Endothelial cell of umbilical vein (primary cell): ENCODE results near the gene PPIP5K1. TPM values are rescaled to one million over a fixed set of nuclear protein-coding genes. Genes with fewer than 3 reads are reported as not detected.

Experiments used
- BruUV-seq: library from RNA; stranded (reverse); fragments of 400-500 nt; replicated peaks from 2 replicates; lab custom pipeline; 2021; lab: Mats Ljungman, UMichigan
- CTCF ChIA-PET: fragments of 300-600, 350-600 bp; sonication (Branson Sonifier 250); formaldehyde crosslinking; loops from one replicate; lab custom pipeline; 2021; ENCODE audit warnings: antibody characterized with exemption, inconsistent platforms; lab: Charles Lee
- POLR2A ChIA-PET: fragments of 300-600, 350-600 bp; sonication (Branson Sonifier 250); formaldehyde crosslinking; loops from one replicate; lab custom pipeline; 2021; ENCODE audit warnings: antibody characterized with exemption, inconsistent platforms; lab: Charles Lee
- DNase-seq: peaks from one replicate; pipeline ENCODE4 v3.0.0-alpha.2; 2011; ENCODE audit warnings: low read depth, low spot score
- FAIRE-seq: peaks from 2 replicates; lab custom pipeline; 2011; peaks lifted over from hg19 to GRCh38; lab: Jason Lieb, UNC
- H2AFZ ChIP-seq: 2 replicates; pipeline ENCODE4 v1.6.0; 2012; ENCODE audit warnings: low read depth, low read length, control low read depth, inconsistent platforms
- H3K27ac ChIP-seq: 2 replicates; pipeline ENCODE4 v1.5.1; 2011; ENCODE audit warnings: low read depth, mild to moderate bottlenecking, control low read depth, low read length, moderate library complexity; ENCODE audit not compliant: insufficient read depth
- H3K27me3 ChIP-seq, 2 experiments: 2 replicates each; pipeline versions ENCODE4 v1.6.0 to v1.6.1; 2011; ENCODE audit warnings: low read length in 2 of 2, mixed read lengths in 1 of 2; ENCODE audit not compliant: control insufficient read depth in 2 of 2, insufficient read depth in 2 of 2
- H3K36me3 ChIP-seq, 2 experiments: 2 replicates in 1 of 2; 3 replicates in 1 of 2; pipeline ENCODE4 v1.5.1; 2011; ENCODE audit warnings: low read length in 2 of 2, mild to moderate bottlenecking in 1 of 2, moderate library complexity in 1 of 2; ENCODE audit not compliant: control insufficient read depth in 2 of 2, insufficient read depth in 2 of 2; ENCODE audit errors: extremely low read depth in 1 of 2
- H3K4me1 ChIP-seq: 3 replicates; pipeline ENCODE4 v1.5.1; 2011; ENCODE audit warnings: mild to moderate bottlenecking, low read length; ENCODE audit not compliant: control insufficient read depth, insufficient read depth; ENCODE audit errors: extremely low read depth
- H3K4me2 ChIP-seq: 2 replicates; pipeline ENCODE4 v1.6.1; 2011; ENCODE audit warnings: low read length, control low read depth, mixed read lengths; ENCODE audit not compliant: insufficient read depth
- H3K4me3 ChIP-seq, 3 experiments: fragments of 200-600 bp in 1 of 3; sonication (generic), shearing (Covaris generic) in 1 of 3; replicated peaks in 1 of 3; 2 replicates each; pipeline ENCODE4 v1.5.1; 2011 to 2016; ENCODE audit warnings: control low read depth in 3 of 3, low read length in 3 of 3, mild to moderate bottlenecking in 2 of 3, inconsistent platforms in 1 of 3, low read depth in 1 of 3, moderate library complexity in 1 of 3; ENCODE audit not compliant: insufficient read depth in 1 of 3
- H3K79me2 ChIP-seq: 2 replicates; pipeline ENCODE4 v1.6.0; 2012; ENCODE audit warnings: low read length, inconsistent platforms; ENCODE audit not compliant: control insufficient read depth, insufficient read depth
- H3K9ac ChIP-seq: replicated peaks from 2 replicates; pipeline ENCODE3; 2011; ENCODE audit warnings: low read length, control low read depth; ENCODE audit not compliant: insufficient read depth; ENCODE audit errors: extremely low read depth
- H3K9me1 ChIP-seq: replicated peaks from 3 replicates; pipeline ENCODE4 v1.6.0; 2011; ENCODE audit warnings: mild to moderate bottlenecking, low read length; ENCODE audit not compliant: control insufficient read depth, insufficient read depth; ENCODE audit errors: extremely low read depth
- H3K9me3 ChIP-seq: replicated peaks from 2 replicates; pipeline ENCODE4 v1.5.1; 2012; ENCODE audit warnings: low read length, inconsistent platforms; ENCODE audit not compliant: control insufficient read depth, insufficient read depth
- H4K20me1 ChIP-seq: replicated peaks from 2 replicates; pipeline ENCODE3; 2011; ENCODE audit warnings: mild to moderate bottlenecking, low read length; ENCODE audit not compliant: control insufficient read depth, insufficient read depth; ENCODE audit errors: extremely low read depth
- EZH2 ChIP-seq: IDR thresholded peaks from 2 replicates; pipeline ENCODE4 v1.6.1; 2012; ENCODE audit warnings: borderline replicate concordance, low read depth, mild to moderate bottlenecking, moderate library complexity, low read length, inconsistent platforms; ENCODE audit not compliant: severe bottlenecking
- FOS ChIP-seq: IDR thresholded peaks from 2 replicates; pipeline ENCODE4 v1.6.1; 2011; ENCODE audit warnings: mild to moderate bottlenecking, low read length, moderate library complexity, borderline replicate concordance; ENCODE audit not compliant: insufficient read depth
- GATA2 ChIP-seq: IDR thresholded peaks from 2 replicates; pipeline ENCODE4 v1.7.0; 2011; ENCODE audit warnings: low read depth, mild to moderate bottlenecking, moderate library complexity, mixed read lengths, low read length; ENCODE audit not compliant: insufficient read length, insufficient read depth
- MYC ChIP-seq: IDR thresholded peaks from one replicate; pipeline ENCODE4 v1.6.1; 2011; ENCODE audit warnings: mild to moderate bottlenecking, low read depth, low read length
- POLR2A ChIP-seq: IDR thresholded peaks from 2 replicates; pipeline ENCODE4 v1.6.1; 2012; ENCODE audit warnings: low read depth, mild to moderate bottlenecking, control low read depth, low read length
- POLR2AphosphoS5 ChIP-seq: IDR thresholded peaks from 2 replicates; pipeline ENCODE4 v1.6.1; 2012; ENCODE audit warnings: low read depth, mild to moderate bottlenecking, control low read depth, low read length, moderate library complexity; ENCODE audit not compliant: insufficient read depth
- dilution Hi-C: fragments of 300-500 bp; cut with MboI; formaldehyde crosslinking; loops from one replicate; pipeline ENCODE4 v1.15.0; 2019; ENCODE audit warnings: low sequenced_read_pairs; ENCODE audit not compliant: extremely low pct_ligation_motif_present
- intact Hi-C: fragments of 100-400 bp; cut with micrococcal nuclease; formaldehyde crosslinking; loops from one replicate; pipeline ENCODE4 v1.10.0; 2022
- polyA plus RNA-seq, 4 experiments: library from polyadenylated mRNA; depleted of rRNA in 3 of 4; stranded (reverse) in 3 of 4; unstranded in 1 of 4; fragments of >200 nt; gene quantifications; 2 replicates each; pipeline versions ENCODE4 v1.2.1 to v1.2.3, GENCODE V29; 2011 to 2012; ENCODE audit warnings: missing spikeins in 1 of 4
- total RNA-seq: library from RNA; stranded (reverse); gene quantifications from 2 replicates; pipeline ENCODE4 v1.2.3, GENCODE V29; 2021
- TF ChIP-seq, protein P1 (sequence below), 2 donors: IDR thresholded peaks; 1 replicate in 1 of 2; 2 replicates in 1 of 2; pipeline ENCODE4 v1.5.1; 2011; ENCODE audit warnings: low read length in 2 of 2, mild to moderate bottlenecking in 2 of 2, moderate library complexity in 2 of 2, control low read depth in 1 of 2, inconsistent platforms in 1 of 2, low read depth in 1 of 2; ENCODE audit not compliant: insufficient read depth in 1 of 2; ENCODE audit errors: extremely low read depth in 1 of 2
- TF ChIP-seq, protein P2 (sequence below): IDR thresholded peaks from 2 replicates; pipeline ENCODE4 v1.6.1; 2011; ENCODE audit not compliant: insufficient read depth, insufficient read length

PPIP5K1 gene
- total and polyA plus RNA-seq, 2 donors (not counting 3 experiments of a cell fraction or from before 2014, with no cell fraction given) = 22.2 to 35.3 TPM

GRCh38 chr15:43552986-43553385, 37.0 kb downstream of the PPIP5K1 start:
- Histone ChIP-seq H4K20me1 (no peaks in the 10 kb centered on the region), H3K79me2 (no peaks in the 10 kb centered on the region), H3K4me2 (no peak overlapping the region), H3K9me3 (no peaks in the 10 kb centered on the region), H3K36me3 (no peaks in the 10 kb centered on the region), H3K27ac (no peak overlapping the region), H3K4me1 (no peaks in the 10 kb centered on the region), H3K9me1 (no peaks in the 10 kb centered on the region), H3K9ac (no peak overlapping the region), H3K4me3 (no peak overlapping the region), H2AFZ (no peak overlapping the region), H3K27me3 (no peaks in the 10 kb centered on the region)
- intact Hi-C loops = no loop called here
- CTCF ChIA-PET = interaction anchor here (0.9 kb wide), 1 partner anchor 10 kb away, joined by 4 read pairs; no protein-coding TSS in a partner anchor
- FAIRE-seq (no peak), DNase-seq (no peak)
- POLR2A ChIA-PET = no interaction called here
- dilution Hi-C loops = no loop called here
- no TSS peak for BruUV-seq
- TF ChIP-seq FOS (no peak), POLR2A (no peak), POLR2AphosphoS5 (no peak), GATA2 (no peak), EZH2 (no peak), MYC (no peak)
- TF ChIP-seq, protein P1, sequence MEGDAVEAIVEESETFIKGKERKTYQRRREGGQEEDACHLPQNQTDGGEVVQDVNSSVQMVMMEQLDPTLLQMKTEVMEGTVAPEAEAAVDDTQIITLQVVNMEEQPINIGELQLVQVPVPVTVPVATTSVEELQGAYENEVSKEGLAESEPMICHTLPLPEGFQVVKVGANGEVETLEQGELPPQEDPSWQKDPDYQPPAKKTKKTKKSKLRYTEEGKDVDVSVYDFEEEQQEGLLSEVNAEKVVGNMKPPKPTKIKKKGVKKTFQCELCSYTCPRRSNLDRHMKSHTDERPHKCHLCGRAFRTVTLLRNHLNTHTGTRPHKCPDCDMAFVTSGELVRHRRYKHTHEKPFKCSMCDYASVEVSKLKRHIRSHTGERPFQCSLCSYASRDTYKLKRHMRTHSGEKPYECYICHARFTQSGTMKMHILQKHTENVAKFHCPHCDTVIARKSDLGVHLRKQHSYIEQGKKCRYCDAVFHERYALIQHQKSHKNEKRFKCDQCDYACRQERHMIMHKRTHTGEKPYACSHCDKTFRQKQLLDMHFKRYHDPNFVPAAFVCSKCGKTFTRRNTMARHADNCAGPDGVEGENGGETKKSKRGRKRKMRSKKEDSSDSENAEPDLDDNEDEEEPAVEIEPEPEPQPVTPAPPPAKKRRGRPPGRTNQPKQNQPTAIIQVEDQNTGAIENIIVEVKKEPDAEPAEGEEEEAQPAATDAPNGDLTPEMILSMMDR (IDR thresholded peaks at IDR 0.05; ENCODE audit: extremely low read depth in 1 of 2, insufficient read depth in 1 of 2, low read depth in 1 of 2, low read length in 2 of 2) = no peak
- TF ChIP-seq, protein P2, sequence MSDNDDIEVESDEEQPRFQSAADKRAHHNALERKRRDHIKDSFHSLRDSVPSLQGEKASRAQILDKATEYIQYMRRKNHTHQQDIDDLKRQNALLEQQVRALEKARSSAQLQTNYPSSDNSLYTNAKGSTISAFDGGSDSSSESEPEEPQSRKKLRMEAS = no peak
